HPDE6-E6E7 (cell line): ENCODE results near the gene ABHD6.
"Not testable (repeated sequence)": the region's sequence is repeated elsewhere in the genome, so short reads cannot be mapped to it uniquely, and the experiment has no call there.

Experiments used
- DNase-seq: peaks from one replicate; pipeline ENCODE4 v3.0.0; 2011; ENCODE audit warnings: missing footprints; ENCODE audit errors: extremely low spot score

The ABHD6 gene

DNA sequence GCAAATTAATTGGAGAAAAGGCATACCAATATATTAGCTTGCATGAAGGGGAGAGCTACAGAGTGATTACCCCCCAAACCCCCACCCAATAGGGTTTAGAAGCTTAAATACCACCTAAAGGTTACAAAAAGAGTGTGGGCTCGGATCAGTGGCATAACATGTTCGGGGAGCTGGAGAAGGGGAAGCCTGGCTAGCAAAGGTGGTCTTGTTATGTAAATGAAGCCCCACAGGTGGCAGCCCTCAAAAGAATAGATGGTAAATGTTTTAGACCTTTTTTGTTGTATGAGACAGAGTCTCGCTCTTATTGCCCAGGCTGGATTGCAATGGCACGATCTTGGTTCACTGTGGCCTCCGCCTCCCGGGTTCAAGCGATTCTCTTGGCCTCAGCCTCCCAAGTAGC is 84.2 kb downstream of the ABHD6 start:
- no peak for DNase-seq

DNA sequence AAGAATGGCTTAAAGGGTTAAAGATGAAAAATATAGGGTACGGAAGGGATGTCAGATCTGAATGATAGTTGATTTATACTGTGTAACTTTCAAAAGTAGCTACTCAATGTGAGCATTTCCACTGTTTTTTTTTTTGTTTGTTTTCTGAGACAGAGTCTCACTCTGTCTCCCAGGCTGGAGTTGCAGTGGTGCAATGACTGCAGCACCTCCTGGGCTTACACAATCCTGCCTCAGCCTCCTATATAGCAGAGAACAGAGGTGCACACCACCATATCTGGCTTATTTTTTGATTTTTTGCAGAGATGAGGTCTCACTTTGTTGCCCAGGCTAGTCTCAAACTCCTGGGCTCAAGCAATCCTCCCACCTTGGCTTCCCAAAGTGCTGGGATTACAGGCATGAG is 85.2 kb downstream of the ABHD6 start:
- DNase-seq = no peak

DNA sequence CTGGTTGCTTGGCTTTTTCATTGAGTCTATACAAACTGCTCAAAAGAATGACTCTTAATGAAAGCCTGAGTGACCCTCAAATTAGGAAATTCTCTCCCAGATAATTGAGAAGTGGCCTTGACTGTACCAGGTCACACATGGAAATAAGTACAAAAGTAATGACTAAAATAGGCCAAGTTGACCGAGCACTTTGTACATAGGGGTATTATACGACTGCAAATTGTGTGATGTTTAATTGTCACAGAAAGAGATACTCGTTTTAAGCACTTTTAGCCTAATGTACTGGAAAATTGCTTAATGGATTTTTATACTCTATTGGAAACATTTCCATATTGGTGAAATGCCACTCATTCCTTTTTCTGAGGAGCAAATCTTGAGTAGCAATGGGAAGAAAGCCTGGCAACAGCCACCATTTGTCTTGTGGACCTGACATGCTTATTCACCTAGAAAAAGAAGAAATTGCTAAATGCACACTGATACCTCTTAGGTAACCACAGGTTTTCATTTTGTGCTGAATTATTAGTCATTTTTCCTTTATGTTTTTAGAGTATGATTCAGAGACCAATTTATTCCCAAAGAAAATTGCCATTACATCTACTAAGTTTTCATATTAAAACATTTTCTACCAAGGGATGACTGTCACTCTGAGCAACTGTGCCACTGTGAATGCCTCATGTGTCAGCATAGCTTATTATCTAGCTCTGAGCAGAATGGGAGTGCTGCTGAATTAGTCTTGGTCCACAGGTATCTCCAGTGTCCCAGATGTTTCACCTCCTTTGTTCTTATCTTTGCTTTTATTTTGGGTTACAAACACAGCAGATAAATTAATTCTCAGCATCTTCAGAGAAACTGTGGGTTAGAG is 86.2 kb downstream of the ABHD6 start:
- DNase-seq = no peak

GRCh38 chr3:58324391-58325390 is 87.1 kb downstream of the ABHD6 start:
- DNase-seq = no peak

DNA sequence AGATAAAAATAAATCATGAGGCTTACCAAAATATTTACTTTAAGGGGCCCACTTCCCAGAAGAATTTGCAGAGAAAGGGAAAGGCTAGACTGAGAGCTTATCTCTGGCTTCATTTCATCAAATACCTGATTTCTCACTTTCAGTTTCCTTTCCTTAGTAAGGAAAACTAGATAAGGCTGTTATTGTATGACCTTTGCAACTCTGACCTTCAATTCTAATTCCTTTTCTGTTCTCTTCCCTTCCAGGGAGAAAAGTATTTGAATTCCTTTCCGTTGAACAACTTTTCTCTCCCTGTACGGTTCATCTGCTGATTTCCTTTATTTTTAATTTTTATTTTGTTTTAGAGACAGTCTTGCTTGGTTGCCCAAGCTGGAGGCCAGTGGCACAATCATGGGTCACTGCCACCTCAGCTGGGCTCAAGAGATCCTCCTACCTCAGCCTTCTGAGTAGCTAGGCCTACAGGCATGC is 88.0 kb downstream of the ABHD6 start:
- DNase-seq = no peak

GRCh38 chr3:58326267-58326900 is 88.8 kb downstream of the ABHD6 start:
- DNase-seq = no peak

DNA sequence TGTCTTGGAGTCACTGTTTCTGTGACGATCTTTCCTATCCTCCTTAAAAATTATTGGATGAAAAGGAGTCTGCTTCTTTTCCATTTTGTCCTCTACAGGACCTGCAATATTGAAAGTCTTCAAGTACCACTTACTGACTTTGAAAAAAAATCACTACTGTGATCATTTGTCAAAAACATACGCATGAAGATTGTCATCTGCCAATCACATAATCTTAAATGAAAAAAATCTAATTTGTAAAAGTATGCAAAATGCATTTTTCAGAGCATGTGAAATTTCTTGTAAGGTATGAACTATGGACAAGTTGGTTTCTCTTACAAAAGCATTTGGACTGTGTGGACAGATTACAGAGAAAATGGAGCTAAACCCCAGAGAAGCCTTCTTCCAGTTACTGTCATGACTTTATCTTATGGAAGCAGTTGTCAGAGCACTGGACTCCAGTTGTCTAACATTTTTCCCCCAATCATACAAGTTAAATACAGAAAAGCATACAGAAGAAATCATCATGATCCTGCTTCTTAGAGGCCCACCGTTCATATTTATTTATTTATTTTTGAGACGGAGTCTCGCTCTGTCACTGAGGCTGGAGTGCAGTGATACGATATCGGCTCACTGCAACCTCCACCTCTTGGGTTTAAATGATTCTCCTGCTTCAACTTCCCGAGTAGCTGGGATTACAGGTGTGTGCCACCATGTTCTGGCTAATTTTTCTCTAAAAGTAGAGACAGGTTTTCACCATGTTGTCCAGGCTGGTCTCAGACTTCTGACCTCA is 91.7 kb downstream of the ABHD6 start:
- DNase-seq = no peak

GRCh38 chr3:58329922-58330413 is 92.4 kb downstream of the ABHD6 start:
- no peak for DNase-seq

GRCh38 chr3:58331593-58332152 is 94.1 kb downstream of the ABHD6 start:
- DNase-seq = no peak

DNA sequence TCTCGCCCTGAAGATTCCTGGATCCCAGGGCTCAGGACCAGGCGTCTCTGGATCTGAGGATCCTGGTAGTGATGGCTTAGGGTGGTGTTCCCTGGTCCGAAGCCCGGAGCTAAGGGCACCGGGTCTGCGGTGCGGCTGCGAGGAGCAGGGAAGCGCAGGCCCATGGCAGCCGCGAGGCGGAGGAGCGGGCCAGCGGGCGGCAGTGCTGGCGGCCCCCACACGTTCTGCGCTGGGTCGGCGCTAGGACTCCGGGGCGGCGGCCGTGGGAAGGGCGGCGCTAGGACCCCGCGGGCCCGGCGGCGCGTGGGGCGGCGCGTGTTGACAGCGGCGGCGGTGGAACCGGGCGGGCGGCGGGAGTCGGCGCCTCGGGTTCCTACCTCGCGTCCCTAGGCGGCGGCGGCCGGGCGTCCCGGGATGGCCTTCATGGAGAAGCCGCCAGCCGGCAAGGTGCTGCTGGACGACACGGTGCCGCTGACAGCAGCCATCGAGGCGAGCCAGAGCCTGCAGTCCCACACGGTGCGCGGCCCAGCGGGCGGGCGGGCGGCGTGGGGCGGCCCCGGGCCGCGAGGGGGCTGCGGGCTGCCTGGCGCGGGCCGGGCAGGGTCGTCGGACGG is 95.1 kb downstream of the ABHD6 start, which contains the start of gene PXK:
Gene PXK (plus strand): TSS at position 318 of the 614 bp plus-strand sequence. CDS start 97 bp downstream, at position 415.
- DNase-seq = no peak

DNA sequence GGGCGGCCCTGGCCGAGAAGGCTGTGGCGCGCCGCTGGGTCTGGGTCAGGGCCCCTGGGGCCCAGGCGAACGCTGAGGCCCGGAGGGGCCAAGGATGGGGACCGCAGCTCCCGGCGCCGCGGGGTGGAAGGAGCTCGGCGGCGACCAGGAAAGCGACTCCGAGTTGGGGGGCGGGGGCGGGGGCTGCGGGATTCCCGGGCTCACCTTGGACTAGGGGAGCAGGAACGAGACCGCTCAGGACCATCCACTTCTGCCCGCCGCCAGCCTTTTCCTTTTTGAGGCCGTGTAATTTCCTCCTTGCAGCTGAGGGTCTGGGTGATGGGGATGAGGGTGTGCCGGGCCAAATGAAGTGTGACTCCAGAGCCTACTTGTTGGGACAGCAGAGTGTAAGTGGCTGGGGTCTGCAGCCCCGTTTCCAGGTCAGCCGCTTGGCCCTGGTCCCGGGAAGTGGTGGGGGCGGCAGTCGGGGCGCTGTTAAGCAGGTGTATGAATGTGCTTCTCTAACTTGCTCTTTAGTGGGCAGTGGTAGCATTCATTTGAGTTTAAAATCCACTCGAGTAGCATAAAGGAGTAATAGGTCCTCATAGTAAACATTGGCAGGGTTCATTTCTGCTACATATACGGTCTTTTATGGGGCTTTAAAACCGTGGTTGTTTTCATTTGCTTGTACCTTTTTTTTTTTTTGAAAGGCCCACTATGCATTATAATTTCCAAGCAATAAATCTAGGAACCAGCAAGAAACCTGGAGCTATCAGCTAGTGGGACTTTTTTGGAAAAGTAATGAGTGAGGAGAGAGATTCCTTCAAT is 95.8 kb downstream of the ABHD6 start:
- no peak for DNase-seq

GRCh38 chr3:58334013-58334321 is 96.4 kb downstream of the ABHD6 start:
- no peak for DNase-seq

GRCh38 chr3:58334506-58334884 is 96.9 kb downstream of the ABHD6 start:
- no peak for DNase-seq

DNA sequence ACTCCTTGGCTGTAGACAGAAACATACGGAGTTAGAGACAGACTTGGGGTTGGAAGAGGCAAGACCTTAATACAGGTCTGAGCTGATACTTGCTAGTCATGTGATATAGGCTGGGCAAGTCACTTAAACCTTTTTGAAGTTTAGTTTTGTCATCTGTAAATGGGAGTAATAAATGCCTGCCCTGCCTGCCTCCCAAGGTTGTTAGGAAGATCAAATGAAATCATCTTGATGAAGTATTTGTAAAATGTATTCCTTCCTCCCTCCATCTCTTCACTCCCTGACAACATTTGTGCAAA is 98.0 kb downstream of the ABHD6 start:
- DNase-seq = no peak

GRCh38 chr3:58336135-58336882 is 98.7 kb downstream of the ABHD6 start:
- no peak for DNase-seq

- DNase-seq = no peak
Observed at GRCh38 chr3:58337190-58337589, 99.6 kb downstream of the ABHD6 start.

DNA sequence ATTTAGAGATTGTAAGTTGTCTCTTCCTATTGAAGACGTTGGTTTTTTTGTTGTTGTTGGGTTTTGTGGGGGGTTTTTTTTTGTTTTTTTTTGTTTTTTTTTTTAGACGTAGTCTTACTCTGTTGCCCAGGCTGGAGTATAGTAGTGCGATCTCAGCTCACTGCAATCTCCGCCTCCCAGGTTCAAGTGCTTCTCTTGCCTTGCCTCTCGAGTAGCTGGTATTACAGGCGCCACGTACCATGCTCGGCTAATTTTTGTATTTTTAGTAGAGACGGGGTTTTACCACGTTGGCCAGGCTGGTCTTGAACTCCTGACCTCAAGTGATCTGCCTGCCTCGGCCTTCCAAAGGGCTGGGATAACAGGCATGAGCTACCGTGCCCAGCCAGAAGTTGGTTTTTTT is 101.6 kb downstream of the ABHD6 start:
- not testable (repeated sequence) for DNase-seq

- DNase-seq = no peak
Observed at GRCh38 chr3:58340594-58341244, 103.1 kb downstream of the ABHD6 start.
